IPS-11a (cell line): ENCODE data around the gene FYCO1.

Experiments used
- H3K4me3 ChIP-seq: one replicate; pipeline ENCODE4 v1.5.1; 2013; ENCODE audit warnings: low read depth, low read length, control low read depth

Gene FYCO1

DNA sequence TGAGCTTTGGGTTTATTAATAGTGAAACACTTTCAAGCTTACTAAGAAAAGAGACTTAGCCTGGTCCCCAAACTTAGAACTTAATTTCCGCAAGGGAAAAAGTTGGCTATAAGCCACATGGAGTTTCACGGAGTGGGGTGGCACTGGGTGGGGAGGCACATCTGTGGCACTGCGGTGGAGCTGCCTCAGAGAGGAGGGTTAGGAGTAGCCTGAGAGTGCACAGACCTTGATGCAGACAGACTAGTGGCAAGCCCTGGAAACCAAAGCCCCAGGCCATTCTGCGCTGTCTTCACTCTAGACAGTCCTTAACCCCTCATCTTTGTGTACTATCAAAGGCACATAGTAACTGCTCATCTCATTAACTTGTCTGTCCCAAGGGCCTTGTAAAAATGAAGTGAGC, 30.4 kb downstream of the FYCO1 start:
- H3K4me3 ChIP-seq, result no peak overlapping the region

DNA sequence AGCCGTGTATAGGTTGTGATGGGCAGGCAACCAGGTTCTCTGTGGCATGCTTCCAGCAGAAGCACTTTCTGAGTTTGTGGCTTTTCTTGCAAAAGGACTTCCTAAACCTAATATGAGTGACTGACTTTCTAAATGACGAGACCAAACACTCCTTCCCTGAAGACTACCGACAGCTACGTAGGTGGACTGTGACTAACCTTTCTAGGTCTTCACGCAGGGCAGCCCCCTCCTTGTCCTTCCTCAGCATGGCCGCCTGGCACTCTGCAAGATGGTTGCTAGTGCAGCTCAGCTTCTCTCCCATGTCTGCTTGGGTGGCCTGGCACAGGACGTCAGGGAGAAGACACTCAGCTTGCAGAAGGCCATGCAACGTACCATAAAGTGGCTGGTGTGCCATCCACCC, 31.5 kb downstream of the FYCO1 start:
- H3K4me3 ChIP-seq, result no peak overlapping the region

DNA sequence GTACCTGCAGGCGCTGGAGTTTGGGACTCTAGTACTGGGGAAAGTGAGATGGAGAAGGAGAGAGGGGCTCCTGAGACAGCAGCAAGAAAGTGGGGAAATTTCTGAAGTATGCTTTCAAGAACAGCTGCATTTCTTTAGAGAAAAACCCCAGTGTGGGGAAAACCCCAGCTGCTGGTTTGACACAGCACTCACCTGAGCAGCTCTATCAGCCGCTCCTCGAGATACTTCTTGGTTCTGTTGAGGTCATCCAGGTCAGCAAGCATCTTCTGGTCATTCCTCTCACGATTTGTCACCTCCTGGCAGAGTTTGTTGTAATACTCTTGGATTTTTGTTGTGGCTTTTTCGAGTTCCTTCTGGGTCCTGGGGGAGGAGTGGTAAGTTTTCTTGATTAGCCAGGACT, 33.6 kb downstream of the FYCO1 start:
- no peak overlapping the region for H3K4me3 ChIP-seq

DNA sequence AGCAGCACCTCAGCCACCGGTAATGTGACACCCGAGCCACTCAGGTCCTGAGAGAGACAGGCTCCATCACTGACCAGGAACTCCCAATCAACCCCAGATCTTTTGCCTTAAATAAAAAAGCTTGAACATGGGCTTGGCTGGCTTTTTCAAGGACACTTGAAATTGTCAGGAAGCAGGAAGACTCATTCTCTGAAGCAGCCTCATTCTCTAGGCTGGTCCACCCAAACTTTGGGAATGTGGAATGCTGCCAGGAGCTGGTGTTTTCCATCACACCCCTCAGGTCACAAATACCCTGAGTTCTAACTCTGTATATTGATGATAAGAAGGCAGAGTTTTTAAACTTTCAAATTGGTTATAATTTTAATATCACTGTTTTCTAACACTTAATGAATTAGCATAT, 35.3 kb downstream of the FYCO1 start:
- no peak overlapping the region for H3K4me3 ChIP-seq

DNA sequence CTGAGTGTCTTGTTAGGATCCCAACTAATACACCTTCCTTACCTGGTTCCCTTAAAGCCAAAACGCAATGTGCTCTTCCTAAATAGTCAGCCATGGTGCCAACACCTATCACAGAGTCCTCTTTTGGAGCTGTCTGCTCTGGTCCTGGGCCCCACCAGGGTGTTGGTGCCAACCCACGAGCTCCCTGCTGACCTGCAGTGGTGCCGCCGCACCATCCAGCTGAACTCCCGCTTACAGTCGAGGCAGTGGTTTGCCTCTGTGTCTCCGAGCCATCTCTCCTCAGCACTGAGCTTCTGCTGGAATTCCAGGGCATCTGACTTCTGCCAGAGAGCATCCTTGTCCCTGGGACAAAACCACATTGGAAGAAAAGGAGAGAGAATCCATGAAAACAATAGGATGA, 36.4 kb downstream of the FYCO1 start:
- H3K4me3 ChIP-seq, result no peak overlapping the region

DNA sequence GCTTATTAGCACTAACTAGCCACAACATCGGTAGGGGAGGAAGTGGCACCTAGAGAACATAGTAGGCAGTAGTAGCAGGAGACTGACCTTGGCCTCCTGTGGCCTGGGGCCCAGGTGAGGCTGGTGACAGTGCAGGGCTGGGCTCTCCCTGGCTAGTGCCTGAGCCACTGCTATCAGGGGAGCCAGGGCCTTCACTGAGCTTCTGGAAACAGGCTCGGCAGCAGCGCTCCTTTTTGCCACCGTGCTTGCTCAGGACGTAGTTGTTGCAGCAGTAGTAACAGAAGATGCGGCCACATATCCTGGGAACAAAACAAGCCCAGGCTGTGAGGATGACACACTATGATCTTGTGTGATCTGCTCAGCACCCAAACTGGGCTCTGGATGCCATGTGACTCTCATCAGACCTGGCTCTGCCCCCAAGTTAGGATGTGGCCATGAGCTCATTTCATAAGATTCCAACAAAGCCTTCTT, 37.3 kb downstream of the FYCO1 start:
- no peak overlapping the region for H3K4me3 ChIP-seq

DNA sequence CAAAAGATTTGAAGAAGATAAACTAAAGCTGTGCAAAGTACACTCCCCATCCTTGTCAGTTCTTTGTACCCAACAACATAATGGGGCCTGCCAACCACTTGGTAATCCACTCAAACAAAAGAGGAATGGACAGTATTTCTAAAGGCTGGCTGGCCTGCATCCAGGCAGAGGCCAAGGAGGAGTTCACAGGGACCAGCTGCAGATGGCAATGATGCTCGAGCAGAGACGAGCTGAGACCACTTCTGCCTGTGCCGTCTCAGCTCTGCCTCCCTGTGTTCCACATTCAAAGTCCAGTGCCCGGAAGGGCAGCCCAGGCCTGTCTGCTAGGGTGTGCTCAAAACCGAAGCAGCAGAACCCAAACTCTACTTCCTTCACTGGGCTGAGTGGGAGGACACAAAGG, 38.0 kb downstream of the FYCO1 start:
- H3K4me3 ChIP-seq, result no peak overlapping the region

DNA sequence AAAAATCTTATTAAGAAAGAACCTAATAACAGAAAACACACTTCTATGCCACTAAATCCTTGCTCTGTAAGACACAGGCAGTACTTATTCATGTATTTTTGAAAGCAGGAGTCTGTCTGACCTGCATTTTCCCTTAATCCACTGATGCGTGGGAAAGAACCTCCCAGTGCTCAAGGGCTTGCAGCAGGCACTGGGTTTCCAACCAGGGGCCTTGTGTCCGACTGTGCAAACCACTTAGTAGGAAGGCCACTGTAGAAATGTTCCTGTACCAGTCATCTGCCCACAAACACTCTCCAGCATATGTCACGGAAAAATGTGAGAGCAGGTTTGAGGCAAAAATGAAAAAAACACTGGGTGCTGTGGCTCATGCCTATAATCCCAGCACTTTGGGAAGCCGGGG, 39.9 kb downstream of the FYCO1 start:
- H3K4me3 ChIP-seq, result no peak overlapping the region

DNA sequence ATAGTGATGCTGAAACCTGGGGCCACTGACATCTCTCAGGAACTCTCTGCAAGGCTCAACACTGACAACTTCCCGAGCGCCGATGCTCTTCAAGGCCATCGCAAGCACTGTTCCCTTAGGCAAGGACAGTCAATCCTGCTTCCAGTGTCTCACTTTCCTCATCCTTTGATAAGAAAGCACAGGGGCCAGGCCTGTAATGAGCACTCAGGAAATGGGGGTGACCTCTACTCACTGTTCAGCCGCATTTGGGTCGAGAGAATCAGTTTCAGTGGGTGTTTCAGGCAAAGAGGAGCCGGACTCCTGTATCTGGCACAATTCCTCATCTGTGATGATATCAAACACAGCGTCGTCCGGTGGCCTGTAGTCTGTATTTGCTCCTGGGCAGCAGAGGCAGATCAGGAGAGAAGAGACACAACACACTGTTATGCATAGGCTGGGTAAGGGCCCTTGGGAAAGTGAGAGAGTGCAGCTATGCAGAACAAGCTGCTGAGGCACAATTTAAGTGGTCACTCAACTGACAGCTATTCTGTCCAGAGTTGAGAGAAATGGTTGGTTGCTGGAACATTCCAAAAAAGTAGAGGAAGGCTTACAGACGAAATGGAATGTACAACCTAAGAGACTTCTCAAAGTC, 40.5 kb downstream of the FYCO1 start:
- no peak overlapping the region for H3K4me3 ChIP-seq

DNA sequence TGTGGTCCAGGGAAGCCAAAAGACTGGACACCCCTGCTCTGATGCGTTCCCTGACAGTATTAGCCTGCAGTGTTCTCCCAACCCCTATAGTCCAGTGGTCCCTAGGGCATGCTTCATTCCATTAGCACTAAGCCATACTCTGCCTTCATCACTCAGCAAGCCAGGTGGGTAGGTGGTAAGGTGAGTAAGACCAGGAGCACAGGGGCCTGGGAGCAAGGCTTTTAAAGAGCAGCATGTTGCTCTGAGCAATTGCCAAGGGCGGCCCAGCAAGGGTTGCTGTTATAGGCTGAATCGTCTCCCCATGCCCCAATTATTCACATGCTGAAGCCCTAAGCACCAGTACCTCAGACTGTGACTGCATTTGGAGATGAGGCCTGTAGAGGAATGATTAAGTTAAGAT, 41.3 kb downstream of the FYCO1 start:
- H3K4me3 ChIP-seq, result no peak overlapping the region

DNA sequence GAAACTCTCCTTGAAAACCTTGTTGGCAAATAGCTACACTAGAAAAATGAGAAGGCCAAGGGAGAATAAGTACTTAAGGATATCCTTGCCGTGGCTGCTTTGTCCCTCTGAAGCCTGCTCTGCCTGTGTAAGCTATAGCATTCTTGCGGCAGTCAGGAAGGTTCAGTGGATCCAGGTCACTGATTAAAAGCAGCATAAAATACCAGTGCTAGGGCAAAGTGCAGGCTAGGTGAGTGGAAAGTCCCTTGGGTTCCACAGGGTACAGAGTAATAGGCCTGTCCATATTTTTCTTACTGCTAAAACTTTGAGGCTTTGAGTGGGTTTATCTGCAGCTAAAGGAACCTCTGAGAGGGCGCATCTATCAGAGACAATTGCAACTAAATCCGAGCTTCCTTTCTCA, 42.1 kb downstream of the FYCO1 start:
- no peak overlapping the region for H3K4me3 ChIP-seq

DNA sequence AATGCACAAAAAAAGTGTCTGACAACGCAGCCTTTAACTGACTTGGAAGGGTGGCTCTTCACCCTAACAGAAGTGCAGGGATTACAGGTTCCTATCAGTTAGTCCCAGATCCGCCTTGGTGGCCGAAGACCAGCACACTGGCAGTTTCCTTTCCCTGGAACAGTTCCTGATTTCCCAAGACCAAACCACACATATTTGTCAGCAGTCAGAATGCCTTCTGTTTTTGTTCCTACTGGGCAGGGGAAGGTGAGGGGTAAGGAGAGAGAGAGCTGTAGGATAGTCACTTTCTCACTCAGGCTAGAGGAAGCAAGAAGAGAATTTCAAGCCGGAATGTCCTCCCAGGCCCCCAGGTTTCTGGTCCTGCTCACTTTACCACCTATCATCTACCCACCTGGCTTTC, 43.2 kb downstream of the FYCO1 start:
- no peak overlapping the region for H3K4me3 ChIP-seq

DNA sequence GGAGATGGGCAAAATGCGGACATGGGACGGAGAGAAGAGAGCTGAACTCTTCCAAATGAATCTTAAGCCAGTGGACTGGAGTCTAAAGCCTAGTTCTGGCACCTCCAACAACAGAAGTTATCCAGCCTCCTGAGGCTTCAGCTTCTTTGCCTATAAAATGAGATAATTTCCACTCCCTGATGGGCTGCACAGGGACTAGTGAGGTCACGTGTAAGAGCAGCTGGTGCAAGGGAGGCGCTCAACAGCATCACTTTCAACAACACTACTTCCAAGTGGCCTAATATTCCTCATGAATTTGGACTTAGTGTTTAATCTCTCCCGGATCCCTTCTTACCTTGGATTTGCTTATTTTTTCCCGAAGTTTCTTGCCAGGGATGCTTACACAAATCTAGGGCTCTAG, 43.7 kb downstream of the FYCO1 start:
- no peak overlapping the region for H3K4me3 ChIP-seq

DNA sequence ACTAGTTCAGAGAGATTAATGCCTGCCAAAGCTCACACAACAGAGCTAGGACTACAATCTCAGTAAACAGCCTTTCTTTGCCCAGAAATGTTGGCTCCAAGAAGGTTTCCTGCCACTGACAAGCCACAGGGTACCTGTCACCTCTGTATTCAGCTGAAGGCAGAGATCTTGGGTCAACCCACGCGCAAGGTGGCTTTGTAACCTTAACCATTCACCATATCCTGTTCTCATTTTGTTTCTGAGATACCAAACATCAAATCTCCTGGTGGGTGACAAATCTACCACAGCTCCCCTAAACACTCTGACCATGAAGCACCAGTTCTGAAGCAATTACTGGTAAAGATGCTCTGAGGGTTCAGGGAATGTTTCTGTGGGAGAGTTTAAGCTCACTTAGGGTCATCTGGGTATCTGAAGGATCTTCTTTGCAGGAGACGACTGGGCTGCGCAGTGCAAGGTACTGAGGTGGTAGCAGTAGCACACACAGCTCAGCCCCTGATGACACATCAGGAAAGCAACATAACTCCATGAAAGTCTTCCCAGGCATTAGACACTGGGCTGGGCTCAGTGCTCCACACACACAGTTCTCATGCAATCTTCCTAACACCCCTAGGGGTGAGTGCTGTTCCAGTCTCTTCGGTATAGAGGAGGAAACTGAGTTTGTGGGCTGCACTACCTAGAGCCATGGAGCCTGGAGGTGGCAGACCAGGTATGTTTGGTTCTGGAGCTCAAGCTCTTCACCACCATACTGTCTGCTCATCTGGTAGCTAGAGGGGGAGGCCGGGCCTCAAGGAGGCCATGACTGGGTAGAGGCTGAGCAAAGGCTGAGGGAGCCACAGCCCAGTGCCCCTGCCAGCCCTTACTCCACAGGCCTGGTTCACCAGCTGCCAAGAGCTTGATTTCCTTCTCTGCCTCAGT, 44.7 kb downstream of the FYCO1 start:
- H3K4me3 ChIP-seq, result no peak overlapping the region

DNA sequence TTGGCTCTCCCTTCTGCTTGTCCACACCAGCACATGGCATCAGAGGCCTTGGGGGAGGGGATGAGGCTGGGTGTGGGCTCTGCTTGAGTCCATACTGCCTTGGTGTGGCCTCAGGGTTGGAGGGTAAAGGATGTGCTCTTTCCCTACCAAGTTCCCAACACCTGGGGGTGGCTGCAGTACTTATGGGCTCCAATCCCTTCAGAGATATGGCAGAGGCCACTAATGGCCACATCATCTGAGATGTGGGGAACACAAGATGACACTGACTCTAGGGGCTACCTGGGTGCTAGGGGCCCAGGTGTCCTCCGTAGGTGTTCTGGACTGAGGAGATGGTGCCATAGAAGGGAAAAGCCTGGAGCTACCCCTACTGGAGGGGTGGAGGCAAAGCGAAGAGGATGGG, 45.5 kb downstream of the FYCO1 start:
- no peak overlapping the region for H3K4me3 ChIP-seq

DNA sequence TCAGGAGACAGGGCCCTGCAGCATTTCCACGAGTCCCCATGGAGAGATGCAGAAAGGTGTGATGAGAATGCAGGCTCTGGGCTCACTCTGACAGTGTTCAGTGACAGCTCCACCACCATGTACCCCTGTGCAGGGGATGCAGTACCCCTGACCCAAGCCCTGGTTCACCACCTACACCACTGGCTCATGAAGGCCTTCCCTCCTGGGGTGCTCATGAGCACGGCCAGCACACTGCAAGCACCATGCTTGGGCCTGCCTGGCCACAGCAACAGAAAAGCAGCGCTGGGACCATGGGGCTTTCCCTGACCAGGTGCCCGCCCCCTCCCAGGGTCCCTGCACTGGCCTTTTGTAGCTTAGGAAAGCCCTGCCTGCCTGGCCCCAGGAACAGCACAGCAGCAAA, 46.2 kb downstream of the FYCO1 start:
- H3K4me3 ChIP-seq, result no peak overlapping the region

DNA sequence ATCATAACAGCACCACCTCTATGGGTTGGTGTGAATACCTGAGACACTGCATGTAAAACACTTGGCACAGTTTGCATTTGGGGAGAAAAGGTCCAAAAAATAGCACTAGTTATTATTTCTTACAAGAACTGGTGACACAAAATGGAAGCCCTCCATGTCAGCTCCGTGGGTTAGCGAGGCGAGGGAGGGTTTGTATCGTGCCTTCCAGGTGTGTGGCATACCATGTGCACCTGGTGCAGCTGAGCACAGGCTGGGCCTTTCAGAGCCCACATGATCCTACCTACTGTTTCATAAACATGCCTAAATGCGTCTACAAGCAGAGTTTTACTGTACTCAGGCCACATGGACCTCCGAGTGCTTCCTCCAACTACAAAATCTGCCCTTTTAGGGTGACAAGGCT, 46.7 kb downstream of the FYCO1 start:
- H3K4me3 ChIP-seq, result no peak overlapping the region

DNA sequence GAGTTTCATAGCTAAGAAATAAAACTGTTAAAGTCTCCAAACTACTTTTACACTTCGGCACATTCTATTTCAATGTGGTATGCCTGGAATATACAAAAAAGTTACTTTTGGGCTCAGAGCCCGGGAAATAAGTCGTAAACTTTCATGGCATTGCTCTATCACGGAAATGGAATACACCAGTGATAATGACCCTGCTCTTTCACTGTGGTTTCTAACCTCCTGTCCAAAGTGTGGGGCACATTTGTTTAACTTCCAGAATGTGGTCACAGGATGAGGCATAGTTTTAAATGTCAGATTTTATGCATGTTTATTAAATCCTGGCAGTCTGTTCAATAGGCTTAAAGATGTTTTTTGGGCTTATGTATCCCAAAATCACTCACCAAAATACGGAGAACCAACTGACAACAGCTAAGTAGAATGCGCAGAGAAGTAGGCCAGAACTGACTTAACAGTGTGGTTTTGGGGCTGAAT, 47.3 kb downstream of the FYCO1 start:
- no peak overlapping the region for H3K4me3 ChIP-seq

DNA sequence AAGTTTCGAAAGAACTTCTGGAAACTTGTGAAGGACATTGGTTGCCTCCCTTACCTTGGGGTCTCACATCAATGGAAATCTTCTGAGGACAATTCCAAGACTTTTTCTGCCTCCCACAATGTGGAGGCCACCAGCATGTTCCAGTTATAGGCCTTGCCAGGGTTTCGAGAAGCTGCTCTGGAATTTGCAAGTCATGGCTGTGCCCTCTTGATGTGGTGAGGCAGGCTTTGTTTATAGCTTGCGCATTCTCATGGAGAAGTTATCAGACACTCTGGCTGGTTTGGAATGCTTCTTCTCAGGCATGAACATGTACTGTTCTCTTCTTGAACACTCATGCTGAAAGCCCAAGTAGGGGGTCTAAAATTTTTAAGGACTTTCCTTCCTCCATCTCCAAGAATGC, 48.3 kb downstream of the FYCO1 start:
- no peak overlapping the region for H3K4me3 ChIP-seq

DNA sequence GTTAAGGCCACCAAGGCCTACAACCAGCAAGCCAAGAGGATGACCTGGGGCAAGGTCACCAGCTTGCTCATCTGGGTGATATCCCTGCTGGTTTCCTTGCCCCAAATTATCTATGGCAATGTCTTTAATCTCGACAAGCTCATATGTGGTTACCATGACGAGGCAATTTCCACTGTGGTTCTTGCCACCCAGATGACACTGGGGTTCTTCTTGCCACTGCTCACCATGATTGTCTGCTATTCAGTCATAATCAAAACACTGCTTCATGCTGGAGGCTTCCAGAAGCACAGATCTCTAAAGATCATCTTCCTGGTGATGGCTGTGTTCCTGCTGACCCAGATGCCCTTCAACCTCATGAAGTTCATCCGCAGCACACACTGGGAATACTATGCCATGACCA, 48.7 kb downstream of the FYCO1 start:
- no peak overlapping the region for H3K4me3 ChIP-seq

DNA sequence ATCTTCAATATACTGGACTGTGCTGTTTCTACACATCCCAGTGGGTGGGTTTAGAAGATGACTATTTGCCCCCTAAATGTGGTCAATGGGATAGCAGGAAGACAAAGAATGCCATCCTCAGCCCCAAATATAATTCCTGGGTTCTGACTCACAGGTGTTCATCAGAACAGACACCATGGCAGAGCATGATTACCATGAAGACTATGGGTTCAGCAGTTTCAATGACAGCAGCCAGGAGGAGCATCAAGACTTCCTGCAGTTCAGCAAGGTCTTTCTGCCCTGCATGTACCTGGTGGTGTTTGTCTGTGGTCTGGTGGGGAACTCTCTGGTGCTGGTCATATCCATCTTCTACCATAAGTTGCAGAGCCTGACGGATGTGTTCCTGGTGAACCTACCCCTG, 49.3 kb downstream of the FYCO1 start:
- no peak overlapping the region for H3K4me3 ChIP-seq

DNA sequence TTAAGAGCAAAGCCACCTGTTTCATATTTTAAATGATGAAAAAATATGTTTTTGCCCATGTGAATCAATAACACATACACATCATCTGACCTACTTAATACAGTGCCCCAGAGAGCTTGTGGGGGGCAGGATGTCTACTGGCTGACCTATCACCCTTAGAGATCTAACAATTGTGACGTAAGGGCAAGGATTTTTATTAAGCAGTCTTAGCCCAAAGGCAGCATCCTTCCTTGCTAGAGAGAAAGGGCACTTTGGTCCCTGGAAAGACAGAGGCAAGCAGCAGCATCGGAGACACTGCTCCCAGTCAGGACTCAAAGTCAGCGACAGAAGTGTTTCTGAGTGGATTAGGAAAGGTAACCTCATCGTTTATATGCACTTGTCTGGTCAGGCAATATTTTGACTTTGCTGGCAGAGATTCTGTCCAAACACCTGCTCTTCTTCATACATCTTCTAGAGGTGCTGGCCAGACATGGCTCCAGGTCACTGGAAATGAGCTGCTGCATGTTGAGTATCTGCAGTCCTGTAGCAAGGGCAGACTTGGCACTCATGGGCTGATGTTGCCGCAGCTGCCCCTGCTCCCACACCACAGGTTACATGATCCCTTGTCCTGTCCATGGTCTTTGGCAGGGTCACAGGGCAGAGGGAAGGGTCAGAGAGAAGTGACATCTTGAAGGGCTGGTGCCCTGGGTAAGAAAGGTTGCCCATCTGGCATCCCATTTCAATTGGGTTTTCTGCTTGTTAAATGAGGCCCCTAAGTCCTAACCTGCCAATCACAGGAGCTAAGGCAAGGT, 50.6 kb downstream of the FYCO1 start:
- no peak overlapping the region for H3K4me3 ChIP-seq
